IMR-90 (cell line): ENCODE data around the gene ITPR2.

Experiments used
- CTCF ChIP-seq: conservative IDR thresholded peaks from 2 replicates; pipeline ENCODE4 v1.5.1; 2012; ENCODE audit warnings: mild to moderate bottlenecking, low read depth, low read length, improper control_type of control experiment
- POLR2A ChIP-seq: IDR thresholded peaks from 2 replicates; pipeline ENCODE4 v1.6.1; 2012; ENCODE audit warnings: mild to moderate bottlenecking, low read depth, low read length

- no peak for TF ChIP-seq CTCF
- TF ChIP-seq POLR2A, result no peak
These were observed 224.7 kb downstream of the ITPR2 start for GRCh38 chr12:26608273-26608672.
